GM21528 (cell line): ENCODE results near the gene PGBD5.

ENCODE experiments used
- ATAC-seq: cut with Tn5 transposase; IDR thresholded peaks from one replicate; pipeline ENCODE4 v1.9.1; 2021; ENCODE audit warnings: mild to moderate bottlenecking, moderate library complexity; ENCODE audit not compliant: unreplicated experiment, low FRiP score

The PGBD5 gene

GRCh38 chr1:230399321-230400006 lies 26.7 kb downstream of the PGBD5 start:
- no peak for ATAC-seq

- ATAC-seq = no peak
Observed at GRCh38 chr1:230398856-230399255, 27.3 kb downstream of the PGBD5 start.

GRCh38 chr1:230396966-230397365 lies 29.2 kb downstream of the PGBD5 start:
- no peak for ATAC-seq

GRCh38 chr1:230395932-230396331 lies 30.2 kb downstream of the PGBD5 start:
- no peak for ATAC-seq

- ATAC-seq = no peak
Observed at GRCh38 chr1:230394741-230395140, 31.4 kb downstream of the PGBD5 start.

- ATAC-seq = no peak
Observed at GRCh38 chr1:230394134-230394533, 32.0 kb downstream of the PGBD5 start.

- ATAC-seq = no peak
Observed at GRCh38 chr1:230393722-230394121, 32.4 kb downstream of the PGBD5 start.

GRCh38 chr1:230392920-230393521 lies 33.1 kb downstream of the PGBD5 start:
- no peak for ATAC-seq

- ATAC-seq = no peak
Observed at GRCh38 chr1:230392536-230392909, 33.6 kb downstream of the PGBD5 start.

- ATAC-seq = no peak
Observed at GRCh38 chr1:230391776-230392535, 34.2 kb downstream of the PGBD5 start.

- ATAC-seq = no peak
Observed at GRCh38 chr1:230390371-230390770, 35.8 kb downstream of the PGBD5 start.

- no peak for ATAC-seq
Observed at GRCh38 chr1:230387876-230388275, 38.3 kb downstream of the PGBD5 start.

GRCh38 chr1:230387296-230387695 lies 38.8 kb downstream of the PGBD5 start:
- ATAC-seq = no peak

GRCh38 chr1:230386637-230387262 lies 39.4 kb downstream of the PGBD5 start:
- no peak for ATAC-seq

GRCh38 chr1:230385930-230386329 lies 40.2 kb downstream of the PGBD5 start:
- ATAC-seq = no peak

- no peak for ATAC-seq
Observed at GRCh38 chr1:230385158-230385450, 41.0 kb downstream of the PGBD5 start.

GRCh38 chr1:230384380-230385157 lies 41.6 kb downstream of the PGBD5 start:
- ATAC-seq = no peak

- no peak for ATAC-seq
Observed at GRCh38 chr1:230383425-230383824, 42.7 kb downstream of the PGBD5 start.

GRCh38 chr1:230382001-230382491 lies 44.1 kb downstream of the PGBD5 start:
- ATAC-seq = no peak

- ATAC-seq = no peak
Observed at GRCh38 chr1:230381585-230381984, 44.5 kb downstream of the PGBD5 start.
